Measurements from ENCODE around the gene CLMN.

The CLMN gene

DNA sequence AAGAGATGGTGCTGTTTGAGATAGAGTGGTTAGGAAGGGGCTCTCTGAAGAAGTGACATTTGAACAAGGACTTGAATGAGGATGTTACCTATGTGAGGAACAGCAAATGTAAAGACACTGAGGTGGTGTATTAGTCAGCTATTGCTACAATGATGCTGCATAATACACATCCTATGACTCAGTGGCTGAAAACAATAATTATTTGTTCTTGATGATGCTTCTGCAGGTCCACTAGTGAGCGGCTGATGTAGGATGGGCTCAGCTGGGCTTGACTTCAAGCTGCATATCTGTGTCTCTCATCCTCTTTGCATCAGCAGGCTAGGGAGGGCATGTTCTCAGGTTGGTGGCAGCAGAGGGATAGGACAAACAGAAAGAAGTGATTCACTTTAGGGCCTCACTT, 21.4 kb upstream of the CLMN start:
- no peak for DNase-seq (ENCODE audit: low spot score)

DNA sequence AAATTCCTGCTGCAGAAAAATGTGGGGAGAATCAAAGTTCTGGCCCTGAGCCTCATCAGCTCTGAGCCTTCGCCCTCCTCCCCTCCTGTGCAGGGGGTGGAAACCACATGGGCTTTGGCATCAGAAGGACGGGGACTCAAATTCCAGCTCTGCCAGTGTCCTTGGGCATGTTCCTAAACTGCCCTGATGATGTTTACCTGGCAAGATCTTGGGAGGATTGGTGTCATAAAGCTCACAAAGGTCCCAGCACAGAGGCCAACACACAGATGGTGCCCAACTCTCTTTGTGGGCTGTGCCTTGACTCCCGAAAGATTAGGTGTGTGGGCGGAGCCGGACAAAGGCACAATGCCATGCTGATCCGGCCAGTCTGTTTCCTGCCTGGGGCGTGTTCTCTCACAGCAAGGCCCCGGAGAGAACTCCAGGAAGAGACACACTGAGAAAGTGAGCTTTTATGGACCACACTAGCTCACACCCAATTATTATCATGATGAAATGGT, 20.5 kb upstream of the CLMN start:
- no peak for DNase-seq (ENCODE audit: low spot score)

DNA sequence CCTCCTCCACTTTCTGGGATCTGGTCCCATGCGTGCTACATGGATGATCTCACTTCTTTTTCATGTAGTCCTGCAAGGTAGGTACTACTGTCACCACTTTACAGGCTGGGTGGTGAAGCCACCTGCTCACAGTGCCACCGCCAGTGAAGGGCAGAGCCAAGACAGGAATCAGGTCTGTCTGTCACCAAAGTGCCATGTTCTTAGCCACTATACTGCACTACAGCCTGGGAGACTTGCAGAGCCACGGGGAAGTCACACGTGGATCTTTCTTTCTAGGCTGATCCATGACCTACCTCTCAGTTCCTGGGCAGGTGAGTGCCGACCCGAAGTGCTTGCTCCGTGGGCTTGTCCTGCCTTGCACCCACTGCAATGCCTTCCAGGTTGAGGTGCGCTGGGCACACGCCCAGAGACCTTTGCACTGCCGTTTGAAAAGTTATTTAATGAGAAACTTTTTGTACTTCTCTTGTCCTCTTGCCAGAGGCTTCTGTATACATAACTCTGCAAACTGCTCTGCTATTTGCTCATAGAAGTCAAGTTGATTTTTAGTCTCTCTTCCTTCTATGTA, 19.7 kb upstream of the CLMN start:
- no peak for DNase-seq (ENCODE audit: low spot score)

DNA sequence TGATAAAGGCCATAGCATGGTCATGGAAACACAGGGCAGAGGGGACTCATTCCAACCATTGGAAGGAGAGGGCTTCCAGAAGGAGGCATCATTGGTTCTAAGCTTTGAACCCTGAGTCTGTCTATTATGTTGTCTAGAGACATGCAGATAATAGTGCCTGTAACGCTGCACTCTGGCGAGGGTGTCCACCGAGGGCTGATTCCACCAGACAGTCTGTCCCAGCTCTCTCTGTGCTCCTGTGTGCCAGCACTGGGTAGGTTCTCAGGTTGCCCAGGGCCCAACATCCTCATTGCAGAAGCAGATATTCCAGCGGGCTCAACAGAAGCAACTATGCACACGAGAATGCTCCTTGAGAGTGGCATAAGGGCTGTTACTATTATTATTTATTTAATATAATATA, 18.7 kb upstream of the CLMN start:
- no peak for DNase-seq (ENCODE audit: low spot score)

DNA sequence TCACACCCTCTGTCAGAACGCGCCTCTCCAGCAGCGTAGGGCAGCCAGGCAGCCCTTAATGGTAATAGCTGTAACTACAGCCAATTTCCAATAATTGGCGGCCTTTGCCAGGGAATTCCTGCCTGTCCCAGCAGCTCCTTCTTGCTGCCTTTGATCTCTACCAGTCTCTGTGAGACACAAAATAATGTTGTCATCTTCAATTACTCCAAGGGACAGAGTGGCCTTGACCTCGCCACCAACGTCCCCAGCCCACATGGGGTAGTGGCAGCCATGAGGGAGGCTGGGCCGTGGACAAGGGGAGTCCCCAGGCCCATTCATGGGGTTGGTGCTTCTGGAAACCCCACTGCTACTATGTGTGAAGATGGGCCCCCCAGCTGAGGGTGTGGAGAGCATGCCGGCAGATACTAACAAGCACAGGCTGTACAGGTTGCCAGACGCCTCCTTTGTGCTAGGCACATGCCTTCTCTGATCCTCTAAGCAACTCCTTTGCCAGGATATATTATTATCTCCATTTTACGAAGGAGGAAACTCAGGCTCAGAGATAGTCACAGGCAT, 17.4 kb upstream of the CLMN start:
- DNase-seq (ENCODE audit: low spot score), result no peak

DNA sequence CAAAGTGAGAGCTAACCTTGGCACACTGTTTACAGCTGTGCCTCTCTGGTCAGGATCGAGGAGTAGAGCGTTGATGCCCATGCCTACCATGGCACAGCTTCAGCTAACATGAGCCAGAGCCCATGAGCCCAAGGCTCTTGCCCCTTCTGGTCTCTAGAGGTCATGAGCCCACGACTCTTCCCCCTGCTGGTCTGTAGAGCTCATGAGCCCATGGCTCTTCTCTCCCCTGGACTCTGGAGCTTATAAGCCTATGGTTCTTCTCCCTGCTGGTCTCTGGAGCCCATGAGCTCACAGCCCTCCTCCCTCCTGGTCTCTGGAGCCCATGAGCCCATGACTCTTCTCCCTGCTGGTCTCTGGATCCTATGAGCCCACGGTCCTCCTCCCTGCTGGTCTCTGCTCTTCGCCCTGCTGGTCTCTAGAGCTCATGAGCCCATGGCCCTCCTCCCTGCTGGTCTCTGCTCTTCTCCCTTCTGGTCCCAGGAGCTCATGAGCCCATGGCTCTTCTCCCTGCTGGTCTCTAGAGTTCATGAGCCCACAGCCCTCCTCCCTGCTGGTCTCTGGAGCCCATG, 16.6 kb upstream of the CLMN start:
- no peak for DNase-seq (ENCODE audit: low spot score)

DNA sequence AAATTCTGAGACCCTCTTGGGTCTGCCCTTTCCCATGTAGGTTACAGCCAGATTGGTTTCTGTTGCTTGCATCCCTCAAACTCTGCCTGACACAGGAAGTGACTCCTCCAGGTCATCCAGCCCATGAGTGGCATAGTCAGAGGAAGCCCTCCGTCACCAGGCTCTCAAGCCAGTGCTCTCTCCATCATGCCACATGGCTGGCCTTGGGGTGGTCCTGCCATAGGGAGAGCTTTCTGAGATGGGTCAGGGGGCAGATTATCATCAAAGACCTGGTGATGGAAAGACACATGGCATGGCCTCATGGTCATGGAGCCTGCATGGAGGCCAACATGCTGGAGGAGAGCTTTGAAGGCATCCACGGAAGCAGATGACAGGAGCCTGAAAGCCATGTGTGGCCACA, 15.4 kb upstream of the CLMN start:
- DNase-seq (ENCODE audit: low spot score), result no peak

DNA sequence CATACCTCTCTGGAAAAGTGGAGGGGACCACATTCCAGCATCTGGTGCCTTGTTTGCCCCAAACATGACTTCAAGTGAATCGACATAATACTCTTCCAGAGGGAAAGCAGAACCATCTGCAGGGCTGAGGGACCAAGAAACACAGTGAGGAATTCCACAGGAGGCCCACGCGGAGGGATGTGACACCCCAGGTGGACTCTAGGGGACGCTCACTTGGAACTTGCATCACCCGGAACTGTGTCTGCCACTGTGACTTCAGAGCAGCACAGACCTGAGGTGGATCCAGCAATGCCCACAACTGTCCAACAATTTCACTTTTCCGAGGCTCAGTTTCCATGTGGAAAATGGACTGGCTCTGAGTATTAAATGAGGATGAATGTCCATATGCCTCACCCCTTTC, 14.3 kb upstream of the CLMN start:
- DNase-seq (ENCODE audit: low spot score), result no peak

DNA sequence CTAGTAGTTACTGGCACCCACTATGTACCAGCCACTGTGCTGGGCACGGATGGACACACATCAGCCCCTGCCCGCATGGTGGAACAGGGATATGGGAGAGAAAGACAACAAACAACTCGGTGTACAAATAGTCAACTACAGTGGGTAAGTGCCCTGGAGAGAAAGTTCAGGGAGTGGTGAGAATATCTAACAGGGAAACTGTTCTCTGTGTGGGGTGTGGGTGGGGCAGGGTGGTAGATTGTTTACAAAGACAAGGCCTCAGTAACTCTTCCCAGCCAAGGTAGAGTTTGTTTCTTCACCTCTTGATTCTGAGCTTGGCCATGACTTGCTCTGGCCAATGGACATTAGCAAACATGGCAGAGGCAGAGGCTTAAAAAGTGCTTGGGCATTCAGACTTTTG, 12.9 kb upstream of the CLMN start:
- DNase-seq (ENCODE audit: low spot score), result no peak

DNA sequence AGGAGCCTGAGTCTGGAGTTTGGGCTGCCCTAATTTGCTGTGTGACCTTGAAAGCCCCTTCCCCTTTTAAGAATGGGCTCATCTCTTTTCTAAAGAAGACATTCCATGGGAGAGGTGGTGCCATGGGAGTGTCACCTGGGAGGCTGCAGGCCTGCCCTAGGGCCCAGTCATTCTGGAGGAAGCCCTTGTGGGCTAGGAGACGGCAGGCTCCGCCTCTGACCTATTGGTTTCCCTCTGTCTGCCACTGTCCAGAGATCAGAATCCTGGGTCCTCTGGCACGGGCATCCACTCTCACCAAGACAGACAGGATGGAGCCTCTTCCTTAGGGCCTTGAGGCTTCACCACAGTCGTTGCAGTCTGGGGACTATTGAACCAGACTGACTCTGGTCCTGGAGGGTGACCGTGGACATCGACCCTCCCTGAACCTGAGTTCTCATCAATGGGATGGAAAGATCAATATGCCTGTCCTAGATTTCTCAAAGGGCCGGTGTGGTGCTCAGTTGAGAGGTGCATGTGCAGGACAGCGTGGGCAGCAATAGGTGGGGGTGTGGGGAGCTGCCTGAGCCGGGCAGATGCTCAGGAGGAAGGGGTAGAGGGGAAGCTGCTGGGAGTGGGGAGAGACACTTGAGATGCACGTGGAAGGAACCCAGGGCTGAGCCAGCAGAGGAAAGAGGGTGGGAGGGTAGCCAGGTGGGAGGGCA, 12.2 kb upstream of the CLMN start:
- DNase-seq (ENCODE audit: low spot score), result no peak

DNA sequence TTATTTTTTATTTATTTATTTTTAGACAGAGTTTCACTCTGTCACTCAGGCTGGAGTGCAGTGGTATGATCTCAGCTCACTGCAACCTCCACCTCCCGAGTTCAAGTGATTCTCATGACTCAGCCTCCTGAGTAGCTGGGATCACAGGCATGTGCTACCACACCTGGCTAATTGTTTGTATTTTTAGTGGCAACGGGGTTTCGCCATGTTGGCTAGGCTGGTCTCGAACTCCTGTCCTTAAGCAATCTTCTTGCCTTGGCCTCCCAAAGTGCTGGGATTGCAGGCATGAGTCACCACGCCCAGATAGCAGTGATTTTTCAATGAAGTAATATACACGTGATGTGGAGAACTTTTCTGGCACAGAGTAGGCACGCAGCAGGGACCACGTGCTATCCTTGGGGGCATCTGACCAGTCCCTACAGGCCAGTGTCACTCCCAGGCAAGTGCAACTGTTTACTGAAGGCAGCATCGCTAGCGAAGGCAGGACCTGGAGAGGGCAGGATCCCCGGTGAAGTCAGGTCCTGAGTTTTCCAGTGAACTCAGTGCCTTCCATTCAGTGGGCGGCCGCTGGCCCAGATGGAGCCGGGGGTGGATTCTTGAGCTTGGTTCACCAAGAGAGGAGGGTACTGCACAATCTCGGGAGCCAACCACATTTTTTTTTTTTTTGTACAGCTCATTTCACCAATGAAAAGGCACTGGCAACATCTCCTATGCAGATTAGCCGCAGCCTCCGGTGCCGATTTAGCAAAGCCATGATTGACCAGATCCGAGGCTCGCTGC, 11.1 kb upstream of the CLMN start:
- no peak for DNase-seq (ENCODE audit: low spot score)

DNA sequence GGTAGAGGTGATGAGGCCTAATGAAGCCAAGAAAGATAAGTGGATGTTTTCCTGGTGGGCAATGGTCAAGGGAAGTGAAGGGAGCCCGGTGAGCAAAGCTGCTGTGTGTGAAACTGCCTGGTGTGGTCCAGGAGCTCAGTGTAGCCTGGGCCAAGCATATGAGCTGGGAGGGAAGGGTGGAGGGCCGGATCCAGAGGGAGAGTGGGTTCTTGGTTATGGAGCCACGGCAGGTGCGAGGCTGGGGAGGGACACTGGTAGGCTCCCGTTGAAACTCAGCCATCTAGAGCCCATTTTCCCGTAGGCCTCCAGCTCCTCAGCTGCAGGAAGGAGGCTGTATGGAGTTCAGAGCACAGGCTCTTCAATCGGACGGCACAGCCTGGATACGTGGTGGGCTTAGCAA, 10.2 kb upstream of the CLMN start:
- no peak for DNase-seq (ENCODE audit: low spot score)

DNA sequence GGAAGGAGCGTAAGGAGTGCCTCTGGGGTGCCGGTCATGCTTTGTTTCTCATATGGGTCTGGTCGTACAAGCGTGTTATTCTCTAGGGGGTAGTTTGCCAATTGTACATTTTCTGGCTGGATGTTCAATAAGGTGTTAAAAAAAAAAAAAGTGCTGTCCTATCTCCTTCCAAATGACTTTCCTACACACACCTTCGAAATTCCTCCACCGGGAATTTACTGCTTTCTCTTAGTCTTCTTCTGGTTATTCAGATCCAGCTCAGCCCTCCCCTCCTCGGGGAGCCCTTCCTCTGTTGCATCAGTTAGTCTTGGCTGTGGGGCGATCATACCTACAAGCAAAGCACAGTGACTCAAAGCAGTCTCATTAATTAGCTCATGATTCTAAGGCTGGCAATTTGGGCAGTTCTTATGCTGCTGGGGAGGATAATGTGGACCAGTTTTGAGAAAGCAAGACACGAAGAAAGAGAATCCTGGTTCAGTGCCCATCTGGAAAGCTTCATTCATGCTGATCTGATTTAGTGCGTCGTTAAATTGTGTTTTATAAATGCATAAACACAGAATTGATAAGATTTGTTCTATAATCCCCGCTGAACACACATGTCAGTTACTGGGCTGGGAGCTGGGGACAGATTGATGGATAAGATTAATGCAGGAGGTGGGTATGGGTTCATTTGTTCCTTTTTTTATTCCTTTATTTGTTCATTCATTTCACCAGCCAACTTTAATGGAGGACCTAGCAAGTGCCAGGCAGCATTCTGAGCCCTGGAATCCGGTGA, 9.2 kb upstream of the CLMN start:
- no peak for DNase-seq (ENCODE audit: low spot score)

DNA sequence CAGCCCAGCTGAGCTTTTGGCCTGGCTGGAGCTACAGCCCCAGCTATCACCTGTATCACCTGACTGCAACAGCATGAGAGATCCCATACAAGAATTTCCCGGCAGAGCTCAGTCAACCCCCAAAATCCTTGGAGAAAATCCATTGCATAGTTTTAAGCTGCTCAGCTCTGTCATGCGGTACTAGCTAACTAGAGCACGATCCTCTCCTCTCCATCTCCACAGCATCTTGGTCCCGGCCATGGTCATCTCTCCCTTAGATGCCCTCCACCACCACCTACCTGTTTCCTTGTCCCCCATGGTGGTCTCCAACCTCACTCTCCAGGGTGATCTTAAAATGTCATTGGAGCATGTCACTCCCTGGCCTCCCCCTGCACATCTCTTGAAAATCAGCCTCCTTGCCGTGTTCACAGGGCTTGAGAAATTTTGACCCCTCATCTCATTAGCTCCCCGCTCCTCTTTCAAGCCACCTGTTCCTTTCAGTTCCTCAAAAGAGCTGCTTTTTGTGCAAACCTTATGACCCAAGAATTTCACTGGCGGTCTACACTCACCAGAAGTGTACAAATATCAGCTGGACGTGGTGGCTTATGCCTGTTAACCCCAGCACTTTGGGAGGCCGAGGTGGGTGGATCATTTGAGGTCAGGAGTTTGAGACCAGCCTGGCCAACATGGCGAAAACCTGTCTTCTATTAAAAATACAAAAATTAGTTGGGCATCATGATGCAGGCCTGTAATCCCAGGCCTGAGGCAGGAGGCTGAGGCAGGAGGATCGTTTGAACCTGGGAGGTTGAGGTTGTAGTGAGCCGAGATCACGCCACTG, 8.1 kb upstream of the CLMN start:
- no peak for DNase-seq (ENCODE audit: low spot score)

DNA sequence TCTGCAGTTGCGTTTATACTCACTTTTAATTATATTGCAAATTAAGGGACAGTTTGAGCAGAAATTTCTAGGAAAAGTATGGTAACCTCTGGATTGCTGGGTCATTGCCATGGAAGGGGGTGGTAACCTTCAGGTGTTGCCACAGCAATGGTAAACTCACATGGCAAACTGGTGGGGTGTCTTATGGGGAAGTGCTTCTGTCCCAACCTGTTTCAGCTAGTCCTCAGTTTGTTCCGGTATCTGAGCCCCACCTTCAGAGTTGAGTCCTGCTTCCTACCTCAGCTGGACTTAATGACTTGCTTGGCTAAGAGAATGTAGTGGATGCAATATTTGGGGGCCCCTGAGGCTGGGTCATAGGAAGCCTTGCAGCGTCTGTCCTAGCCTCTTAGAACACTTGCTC, 7.3 kb upstream of the CLMN start:
- DNase-seq (ENCODE audit: low spot score), result no peak

DNA sequence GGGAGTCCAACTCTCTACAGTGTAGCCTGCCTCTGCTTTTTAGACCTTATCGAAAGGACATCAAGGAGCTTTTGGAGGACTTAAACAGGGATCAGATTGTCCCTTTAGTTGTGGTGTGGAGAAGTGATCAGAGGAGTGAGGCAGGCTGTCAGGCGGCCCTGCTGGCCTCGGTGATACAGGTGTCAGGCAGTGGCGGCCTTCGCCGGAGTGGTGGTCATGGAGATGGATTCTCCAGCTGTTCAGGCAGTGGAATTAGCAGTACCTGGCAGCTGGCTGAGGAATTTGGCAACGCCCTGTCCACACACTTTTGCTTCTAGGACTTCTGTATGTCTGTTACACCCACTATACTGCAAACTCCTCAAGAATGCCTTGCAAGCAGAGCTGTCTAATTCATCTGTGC, 4.2 kb upstream of the CLMN start:
- no peak for DNase-seq (ENCODE audit: low spot score)

DNA sequence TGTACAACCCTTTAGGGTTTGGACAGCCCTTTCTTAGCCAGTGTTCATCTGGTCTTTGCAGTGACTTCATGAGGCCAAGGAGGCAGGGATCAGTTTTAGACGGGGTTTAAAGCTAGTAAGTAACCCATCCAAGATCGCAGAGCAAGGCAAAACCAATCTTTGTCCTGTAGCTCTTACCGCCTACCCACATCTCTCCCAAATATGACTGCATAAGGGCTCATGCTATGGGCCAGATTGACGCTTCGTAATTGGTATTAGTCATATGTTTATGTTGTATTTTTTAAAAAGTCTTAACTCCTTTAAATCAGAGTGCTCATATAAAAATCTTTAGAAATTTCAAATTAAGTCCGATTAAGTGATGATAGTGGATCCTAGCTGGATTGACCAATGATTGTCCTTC, 3.7 kb upstream of the CLMN start:
- no peak for DNase-seq (ENCODE audit: low spot score)

DNA sequence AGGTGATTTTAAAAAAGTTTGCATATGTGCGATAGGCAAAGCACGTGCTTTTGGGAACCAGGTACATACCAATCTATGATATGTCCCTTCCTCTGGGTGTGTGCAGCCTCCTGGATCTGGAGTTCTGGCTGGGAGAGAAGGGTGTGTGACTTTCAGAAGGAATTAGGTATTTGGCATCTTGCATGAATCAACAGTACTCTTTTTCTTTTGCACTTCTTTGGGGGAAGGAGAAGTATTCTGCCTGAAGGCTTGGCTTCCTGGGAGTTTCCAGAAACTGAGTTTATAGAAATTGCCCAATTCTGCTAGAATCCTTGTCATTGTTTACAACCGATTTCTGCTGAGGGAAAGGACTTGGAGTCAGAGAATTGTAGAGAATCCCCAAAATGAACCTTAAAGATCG, 2.9 kb upstream of the CLMN start:
- DNase-seq (ENCODE audit: low spot score), result no peak

DNA sequence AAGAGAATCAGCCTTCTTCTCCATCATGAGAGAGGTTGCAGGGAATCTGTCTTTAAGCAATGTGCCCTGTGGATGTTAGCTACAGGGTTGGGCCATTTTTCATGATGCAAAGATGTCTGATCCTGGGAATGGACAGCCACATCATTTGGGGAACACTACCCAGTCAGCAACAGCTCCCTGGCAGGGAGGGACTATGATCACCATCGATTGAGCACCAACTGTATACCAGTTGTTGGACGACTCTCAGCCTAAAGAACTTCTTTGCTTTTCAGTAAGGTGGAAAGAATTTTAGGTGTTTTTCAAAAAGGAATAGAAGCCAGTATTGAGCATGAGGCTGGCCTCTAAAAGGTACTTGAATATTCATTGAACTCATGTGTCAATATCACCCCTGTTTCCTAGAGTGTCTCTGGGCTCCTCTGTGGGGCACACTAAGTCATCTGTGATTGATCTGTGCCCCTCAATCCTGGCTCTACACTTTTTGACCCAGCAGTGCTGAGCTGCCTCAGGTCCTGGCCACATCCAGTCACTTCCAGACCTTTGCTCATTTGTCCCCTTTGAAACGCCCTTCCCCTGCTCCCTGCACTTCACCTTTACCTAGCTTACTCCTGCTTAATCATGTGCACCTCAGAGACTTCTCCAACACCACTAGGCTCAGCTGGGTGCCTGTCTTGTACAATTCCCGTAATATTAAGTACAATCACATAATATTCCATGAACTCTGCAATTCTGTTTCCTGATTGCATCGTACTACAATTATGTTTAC, 2.2 kb upstream of the CLMN start:
- DNase-seq (ENCODE audit: low spot score), result no peak

DNA sequence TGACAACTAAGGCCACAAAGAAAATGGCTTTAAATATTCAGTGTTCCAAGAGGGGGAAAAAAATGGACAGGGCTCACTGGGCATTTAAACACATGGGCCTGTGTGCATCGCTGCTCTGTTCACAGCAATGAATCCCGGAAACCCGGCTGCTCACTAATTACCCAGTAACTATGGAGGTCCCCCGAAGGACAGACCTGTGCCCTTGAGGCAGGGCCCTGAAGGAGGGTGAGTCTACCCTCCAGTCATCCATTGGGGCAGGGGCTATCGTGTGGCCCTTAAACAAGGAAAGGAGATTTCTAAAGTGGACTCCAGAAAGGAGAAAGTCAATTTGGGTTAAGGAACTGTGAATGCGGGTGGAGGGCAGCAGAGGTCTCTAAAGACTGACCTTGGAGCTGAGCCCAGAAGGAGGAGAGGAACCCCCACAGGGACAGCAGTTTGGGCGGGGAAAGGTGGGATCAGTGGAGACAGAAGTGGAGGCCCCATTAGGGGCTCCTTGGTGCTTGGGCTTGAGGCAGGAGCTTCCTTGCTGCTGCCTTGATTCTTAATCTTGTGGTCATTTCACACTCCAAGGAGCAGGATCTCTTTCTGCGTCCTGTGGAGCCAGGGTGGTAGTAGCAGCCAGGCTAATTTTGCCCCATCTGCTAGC, 1.4 kb upstream of the CLMN start:
- no peak for DNase-seq (ENCODE audit: low spot score)

Data from AG08396 (cell line).